Activated T-helper 9 cell treated with anti-CD3 and anti-CD28 coated beads, Interleukin-2, amount 50 U/mL, for 16 hours (primary cell): ENCODE measurements around the gene TRIM25.

Experiments
- DNase-seq: peaks from one replicate; pipeline ENCODE4 v3.0.0-alpha.2; 2020; ENCODE audit warnings: low read depth

Gene TRIM25

GRCh38 chr17:56866076-56866475 is 47.8 kb downstream of the TRIM25 start:
- no peak for DNase-seq

- no peak for DNase-seq
Measured at GRCh38 chr17:56863974-56864373, 49.9 kb downstream of the TRIM25 start.

- DNase-seq: no peak
Measured at GRCh38 chr17:56861899-56862298, 52.0 kb downstream of the TRIM25 start.

GRCh38 chr17:56851008-56851407 is 62.8 kb downstream of the TRIM25 start:
- DNase-seq: no peak

GRCh38 chr17:56850591-56850990 is 63.3 kb downstream of the TRIM25 start:
- no peak for DNase-seq

- DNase-seq: no peak
Measured at GRCh38 chr17:56849131-56849530, 64.7 kb downstream of the TRIM25 start.

GRCh38 chr17:56847106-56847505 is 66.7 kb downstream of the TRIM25 start:
- DNase-seq: no peak

- no peak for DNase-seq
Measured at GRCh38 chr17:56845934-56846333, 67.9 kb downstream of the TRIM25 start.

- DNase-seq: no peak
Measured at GRCh38 chr17:56842577-56842976, 71.3 kb downstream of the TRIM25 start.

GRCh38 chr17:56838687-56839086 is 75.2 kb downstream of the TRIM25 start:
- DNase-seq: no peak
